ENCODE results near the gene RSBN1L.
"Not testable (repeated sequence)": the region's sequence is repeated elsewhere in the genome, so short reads cannot be mapped to it uniquely, and the experiment has no call there.

RSBN1L gene

GRCh38 chr7:77765481-77765880 lies 69.2 kb downstream of the RSBN1L start:
- in situ Hi-C loops (cut with MboI; ENCODE audit: low sequenced_read_pairs): no loop called here

GRCh38 chr7:77765906-77766800 lies 69.9 kb downstream of the RSBN1L start:
- in situ Hi-C loops (cut with MboI; ENCODE audit: low sequenced_read_pairs): no loop called here

- in situ Hi-C loops (cut with MboI; ENCODE audit: low sequenced_read_pairs): no loop called here
Observed at GRCh38 chr7:77766801-77767605, 70.7 kb downstream of the RSBN1L start.

- in situ Hi-C loops (cut with MboI; ENCODE audit: low sequenced_read_pairs): no loop called here
Observed at GRCh38 chr7:77770316-77770715, 74.1 kb downstream of the RSBN1L start.

- in situ Hi-C loops (cut with MboI; ENCODE audit: low sequenced_read_pairs): no loop called here
Observed at GRCh38 chr7:77771901-77772300, 75.6 kb downstream of the RSBN1L start.

- in situ Hi-C loops (cut with MboI; ENCODE audit: low sequenced_read_pairs): no loop called here
Observed at GRCh38 chr7:77778535-77778934, 82.3 kb downstream of the RSBN1L start.

GRCh38 chr7:77782383-77782782 lies 86.1 kb downstream of the RSBN1L start:
- in situ Hi-C loops (cut with MboI; ENCODE audit: low sequenced_read_pairs): no loop called here

- in situ Hi-C loops (cut with MboI; ENCODE audit: low sequenced_read_pairs): no loop called here
Observed at GRCh38 chr7:77783111-77783510, 86.9 kb downstream of the RSBN1L start.

GRCh38 chr7:77783545-77783944 lies 87.3 kb downstream of the RSBN1L start:
- in situ Hi-C loops (cut with MboI; ENCODE audit: low sequenced_read_pairs): no loop called here

- in situ Hi-C loops (cut with MboI; ENCODE audit: low sequenced_read_pairs): not testable (repeated sequence)
Observed at GRCh38 chr7:77784426-77784825, 88.2 kb downstream of the RSBN1L start.

GRCh38 chr7:77786018-77786417 lies 89.8 kb downstream of the RSBN1L start:
- in situ Hi-C loops (cut with MboI; ENCODE audit: low sequenced_read_pairs): no loop called here

- in situ Hi-C loops (cut with MboI; ENCODE audit: low sequenced_read_pairs): no loop called here
Observed at GRCh38 chr7:77786741-77787140, 90.5 kb downstream of the RSBN1L start.

- in situ Hi-C loops (cut with MboI; ENCODE audit: low sequenced_read_pairs): no loop called here
Observed at GRCh38 chr7:77788327-77788902, 92.2 kb downstream of the RSBN1L start.

- in situ Hi-C loops (cut with MboI; ENCODE audit: low sequenced_read_pairs): no loop called here
Observed at GRCh38 chr7:77791336-77791735, 95.1 kb downstream of the RSBN1L start.

GRCh38 chr7:77791956-77792355 lies 95.7 kb downstream of the RSBN1L start:
- in situ Hi-C loops (cut with MboI; ENCODE audit: low sequenced_read_pairs): no loop called here

GRCh38 chr7:77794000-77794399 lies 97.7 kb downstream of the RSBN1L start:
- in situ Hi-C loops (cut with MboI; ENCODE audit: low sequenced_read_pairs): no loop called here

GRCh38 chr7:77796109-77796508 lies 99.8 kb downstream of the RSBN1L start:
- in situ Hi-C loops (cut with MboI; ENCODE audit: low sequenced_read_pairs): no loop called here

- in situ Hi-C loops (cut with MboI; ENCODE audit: low sequenced_read_pairs): no loop called here
Observed at GRCh38 chr7:77796960-77797359, 100.7 kb downstream of the RSBN1L start.

- in situ Hi-C loops (cut with MboI; ENCODE audit: low sequenced_read_pairs): no loop called here
Observed at GRCh38 chr7:77797734-77798393, 101.6 kb downstream of the RSBN1L start.

- in situ Hi-C loops (cut with MboI; ENCODE audit: low sequenced_read_pairs): no loop called here
Observed at GRCh38 chr7:77798394-77799077, 102.3 kb downstream of the RSBN1L start, which contains the start of the genes PHTF2 and TMEM60. TSS of gene PHTF2 (plus strand) at chr7:77798773. TSS of gene TMEM60 (minus strand) at chr7:77798434. CDS start at chr7:77794373, 4,061 bp downstream.
